Left ventricle myocardium superior (tissue), 1 donor: ENCODE measurements around the gene UACA. TPM values are rescaled to one million over a fixed set of nuclear protein-coding genes. Genes with fewer than 3 reads are reported as not detected.
A peak's percentile ranks its signal among the peaks of the same experiment; 100 is the strongest.
"Not testable (repeated sequence)": the region's sequence is repeated elsewhere in the genome, so short reads cannot be mapped to it uniquely, and the experiment has no call there.

ENCODE experiments used
- ATAC-seq: fragments of 200-7000 bp; cut with Tn5 transposase; one replicate; pipeline ENCODE4 v1.9.1; 2020; ENCODE audit warnings: mild to moderate bottlenecking, moderate library complexity
- DNase-seq: peaks from one replicate; pipeline ENCODE4 v3.0.0-alpha.2; 2020
- intact Hi-C: fragments of 100-400 bp; cut with micrococcal nuclease; formaldehyde crosslinking; loops from one replicate; pipeline ENCODE4 v1.11.0; 2022
- total RNA-seq: library from RNA; stranded (reverse); fragmentation: NEBNext Ultra II Directional; extraction: Animal tissue kit (Norgen Biotek cat#: 25700); gene quantifications from one replicate; pipeline ENCODE4 v1.2.1, GENCODE V29; 2021
- donor health status: DM: no; HTN: yes; CAD: no; lungs with severe emphysema.

Gene UACA
- total RNA-seq, 1 donor from 2014 or later: 32.9 TPM

- DNase-seq (no peak), ATAC-seq (no peak)
- intact Hi-C loops: no loop called here
Measured at GRCh38 chr15:70690491-70691276, 72.7 kb downstream of the UACA start.

- intact Hi-C loops: no loop called here
- ATAC-seq: no peak
- DNase-seq: no peak
Measured at GRCh38 chr15:70690021-70690420, 73.3 kb downstream of the UACA start.

- DNase-seq (no peak), ATAC-seq (no peak)
- intact Hi-C loops: no loop called here
Measured at GRCh38 chr15:70687482-70687881, 75.9 kb downstream of the UACA start.

- no peak for ATAC-seq
Measured at GRCh38 chr15:70680817-70681216, 82.5 kb downstream of the UACA start.

GRCh38 chr15:70679919-70680231 lies 83.5 kb downstream of the UACA start:
- intact Hi-C loops: loop anchor here (5.0 kb wide), 1 partner anchor 132 kb away; no protein-coding TSS in a partner anchor
- DNase-seq: no peak
- ATAC-seq: no peak

More at GRCh38 chr15:70680817-70681216, 82.5 kb downstream of the UACA start:
- intact Hi-C loops: loop anchor here (5.0 kb wide), 1 partner anchor 131 kb away; no protein-coding TSS in a partner anchor
- no peak for DNase-seq

DNA sequence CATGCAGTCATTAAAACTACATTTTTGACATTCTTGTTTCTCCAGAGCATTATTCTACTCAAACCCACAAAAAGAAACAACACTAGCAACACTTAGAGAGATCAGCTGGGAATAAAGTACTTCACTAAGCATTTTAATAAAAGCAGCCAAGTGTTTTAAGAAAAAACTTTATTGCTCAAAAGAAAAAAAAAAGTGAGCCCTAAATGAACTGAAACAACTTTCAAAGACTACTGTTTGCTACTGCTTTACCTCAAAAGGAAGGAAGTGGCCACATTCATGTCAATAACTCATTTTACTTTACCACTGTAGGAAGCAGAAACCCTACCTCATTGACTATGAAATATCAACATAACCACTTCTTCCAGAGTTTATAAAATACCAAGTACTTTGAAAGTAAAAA lies 91.3 kb downstream of the UACA start:
- ATAC-seq: no peak
- intact Hi-C loops: no loop called here
- no peak for DNase-seq

DNA sequence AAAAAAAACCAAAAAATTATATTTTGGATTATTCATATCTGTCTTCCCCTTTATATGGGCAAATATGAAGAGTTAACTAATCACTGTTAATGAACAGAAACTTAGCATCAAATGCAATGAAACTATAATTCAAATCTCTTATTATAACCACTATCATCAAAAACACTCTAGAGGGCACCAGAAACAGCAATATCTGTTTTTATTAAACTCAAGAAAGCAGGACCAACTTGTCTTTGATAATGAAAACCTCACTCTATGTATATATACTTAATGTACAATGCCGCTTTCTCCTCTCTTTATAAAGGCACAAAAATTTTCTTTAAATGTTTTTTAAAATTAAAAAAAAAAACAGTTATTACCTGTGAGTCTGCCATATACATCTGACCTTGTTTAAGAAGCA lies 92.7 kb downstream of the UACA start:
- no peak for DNase-seq
- intact Hi-C loops: no loop called here
- no peak for ATAC-seq

- ATAC-seq (peak; percentile 79), DNase-seq (peak; percentile 57)
- intact Hi-C loops: no loop called here
Measured at GRCh38 chr15:70669966-70670658, 93.2 kb downstream of the UACA start.

- no peak for ATAC-seq
- intact Hi-C loops: no loop called here
- no peak for DNase-seq
Measured at GRCh38 chr15:70669006-70669602, 94.3 kb downstream of the UACA start.

GRCh38 chr15:70665599-70665998 lies 97.8 kb downstream of the UACA start:
- ATAC-seq: peak; percentile 88
- intact Hi-C loops: no loop called here
- DNase-seq: no peak

GRCh38 chr15:70664494-70664893 lies 98.9 kb downstream of the UACA start:
- intact Hi-C loops: no loop called here
- ATAC-seq: peak; percentile 73
- no peak for DNase-seq

- ATAC-seq, DNase-seq, intact Hi-C loops: not testable (repeated sequence)
Measured at GRCh38 chr15:70663069-70663468, 100.3 kb downstream of the UACA start.

GRCh38 chr15:70659662-70660061 lies 103.7 kb downstream of the UACA start:
- ATAC-seq: no peak
- no peak for DNase-seq
- intact Hi-C loops: no loop called here

DNA sequence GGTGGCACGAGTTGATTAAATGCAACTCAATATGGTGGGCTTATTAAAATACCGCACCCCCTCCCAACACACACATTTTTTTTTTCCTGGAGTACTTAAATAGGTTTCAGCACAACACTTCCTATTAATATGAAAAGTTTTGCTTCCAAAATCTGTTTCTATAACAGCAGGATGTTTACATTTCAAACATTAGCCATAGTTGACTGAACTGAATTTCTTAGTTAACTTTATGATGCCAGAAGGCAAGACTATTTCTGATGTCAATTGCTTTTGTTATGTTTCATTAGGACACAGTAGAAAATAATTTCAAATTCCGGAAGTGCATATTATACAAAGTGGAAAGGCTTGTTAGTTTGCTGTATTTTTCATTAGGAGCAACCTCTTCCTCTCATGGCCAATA lies 104.7 kb downstream of the UACA start:
- DNase-seq: no peak
- no peak for ATAC-seq
- intact Hi-C loops: no loop called here

GRCh38 chr15:70653426-70653825 lies 109.9 kb downstream of the UACA start:
- ATAC-seq (no peak), DNase-seq (no peak)
- intact Hi-C loops: no loop called here

DNA sequence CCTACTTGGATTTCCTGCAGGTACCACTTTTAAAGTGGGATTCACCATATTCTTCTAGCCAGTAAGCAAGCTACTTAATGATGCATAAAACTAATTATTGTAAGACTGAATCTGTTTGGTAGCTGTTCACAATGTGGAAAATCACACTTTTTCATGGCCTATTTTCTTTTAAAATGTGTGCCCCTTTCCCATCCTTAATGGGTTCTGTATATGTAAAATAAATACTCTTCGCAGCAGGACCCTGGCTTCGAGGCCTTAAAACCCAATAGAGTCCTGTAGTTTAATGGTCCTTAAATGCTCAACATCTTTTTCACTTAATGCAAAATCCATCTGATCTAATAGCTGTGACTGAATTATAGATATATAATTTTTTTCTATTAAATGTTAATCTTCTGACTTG lies 111.0 kb downstream of the UACA start:
- intact Hi-C loops: no loop called here
- DNase-seq (no peak), ATAC-seq (no peak)

GRCh38 chr15:70651303-70651845 lies 112.0 kb downstream of the UACA start:
- DNase-seq (no peak), ATAC-seq (no peak)
- intact Hi-C loops: no loop called here

- DNase-seq (no peak), ATAC-seq (no peak)
- intact Hi-C loops: no loop called here
Measured at GRCh38 chr15:70650567-70651302, 112.6 kb downstream of the UACA start.

GRCh38 chr15:70647396-70647795 lies 116.0 kb downstream of the UACA start:
- intact Hi-C loops: no loop called here
- no peak for DNase-seq
- ATAC-seq: no peak
